Measurements from ENCODE around the gene RAB3GAP2.
"Not testable (repeated sequence)": the region's sequence is repeated elsewhere in the genome, so short reads cannot be mapped to it uniquely, and the experiment has no call there.

The RAB3GAP2 gene

GRCh38 chr1:220129479-220130210 lies 142.6 kb downstream of the RAB3GAP2 start:
- Histone ChIP-seq H3K4me1 (ENCODE audit: control insufficient read depth in 1 of 2, insufficient read depth in 2 of 2, low read length in 2 of 2) (peaks cover under 1% of the 10 kb centered on the region in 2 donors), H3K9me3 (ENCODE audit: control insufficient read depth in 1 of 2, low read length in 2 of 2) (peaks cover 0 to 2% of the 10 kb centered on the region in 2 donors), H3K36me3 (ENCODE audit: control insufficient read depth in 1 of 2, insufficient read depth in 2 of 2, low read length in 2 of 2) (peaks cover 17 to 51% of the 10 kb centered on the region in 2 donors), H3K27me3 (ENCODE audit: low read depth, low read length) (no peaks in the 10 kb centered on the region), H3K27ac (ENCODE audit: low read length) (no peak overlapping the region), H3K4me3 (ENCODE audit: low read depth in 1 of 2, low read length in 2 of 2) (no peak overlapping the region)

- Histone ChIP-seq H3K27ac (ENCODE audit: low read length) (no peak overlapping the region), H3K27me3 (ENCODE audit: low read depth, low read length) (no peaks in the 10 kb centered on the region), H3K4me1 (ENCODE audit: control insufficient read depth in 1 of 2, insufficient read depth in 2 of 2, low read length in 2 of 2) (peaks cover 4 to 7% of the 10 kb centered on the region in 2 donors), H3K9me3 (ENCODE audit: control insufficient read depth in 1 of 2, low read length in 2 of 2) (peaks cover 0 to 2% of the 10 kb centered on the region in 2 donors), H3K36me3 (ENCODE audit: control insufficient read depth in 1 of 2, insufficient read depth in 2 of 2, low read length in 2 of 2) (peaks cover 17 to 32% of the 10 kb centered on the region in 2 donors), H3K4me3 (ENCODE audit: low read depth in 1 of 2, low read length in 2 of 2) (no peak overlapping the region)
These were observed 145.2 kb downstream of the RAB3GAP2 start for GRCh38 chr1:220127076-220127475.

GRCh38 chr1:220124542-220124941 lies 147.7 kb downstream of the RAB3GAP2 start:
- Histone ChIP-seq H3K27ac (ENCODE audit: low read length) (no peak overlapping the region), H3K4me3 (ENCODE audit: low read depth in 1 of 2, low read length in 2 of 2) (no peak overlapping the region), H3K36me3 (ENCODE audit: control insufficient read depth in 1 of 2, insufficient read depth in 2 of 2, low read length in 2 of 2) (peaks cover 9 to 30% of the 10 kb centered on the region in 2 donors)

GRCh38 chr1:220123889-220124288 lies 148.4 kb downstream of the RAB3GAP2 start:
- Histone ChIP-seq H3K27ac (ENCODE audit: low read length) (no peak overlapping the region), H3K4me1 (ENCODE audit: control insufficient read depth in 1 of 2, insufficient read depth in 2 of 2, low read length in 2 of 2) (peaks cover 4 to 7% of the 10 kb centered on the region in 2 donors), H3K4me3 (ENCODE audit: low read depth in 1 of 2, low read length in 2 of 2) (no peak overlapping the region), H3K9me3 (ENCODE audit: control insufficient read depth in 1 of 2, low read length in 2 of 2) (no peaks in the 10 kb centered on the region), H3K36me3 (ENCODE audit: control insufficient read depth in 1 of 2, insufficient read depth in 2 of 2, low read length in 2 of 2) (peaks cover 6 to 26% of the 10 kb centered on the region in 2 donors), H3K27me3 (ENCODE audit: low read depth, low read length) (no peaks in the 10 kb centered on the region)

More at GRCh38 chr1:220124542-220124941, 147.7 kb downstream of the RAB3GAP2 start:
- Histone ChIP-seq H3K9me3 (ENCODE audit: control insufficient read depth in 1 of 2, low read length in 2 of 2) (peaks cover 0 to 2% of the 10 kb centered on the region in 2 donors), H3K4me1 (ENCODE audit: control insufficient read depth in 1 of 2, insufficient read depth in 2 of 2, low read length in 2 of 2) (peaks cover 4 to 7% of the 10 kb centered on the region in 2 donors), H3K27me3 (ENCODE audit: low read depth, low read length) (no peaks in the 10 kb centered on the region)

GRCh38 chr1:220123066-220123465 lies 149.2 kb downstream of the RAB3GAP2 start:
- no peaks in the 10 kb centered on the region for H3K27me3 ChIP-seq (ENCODE audit: low read depth, low read length)
- peaks cover 6 to 21% of the 10 kb centered on the region in 2 donors for H3K36me3 ChIP-seq (ENCODE audit: control insufficient read depth in 1 of 2, insufficient read depth in 2 of 2, low read length in 2 of 2)
- peaks cover 4 to 7% of the 10 kb centered on the region in 2 donors for H3K4me1 ChIP-seq (ENCODE audit: control insufficient read depth in 1 of 2, insufficient read depth in 2 of 2, low read length in 2 of 2)
- no peaks in the 10 kb centered on the region for H3K9me3 ChIP-seq (ENCODE audit: control insufficient read depth in 1 of 2, low read length in 2 of 2)
- peak overlapping the region; percentile 76 for H3K27ac ChIP-seq (ENCODE audit: low read length)
- no peak overlapping the region for H3K4me3 ChIP-seq (ENCODE audit: low read depth in 1 of 2, low read length in 2 of 2)

- H3K4me1 ChIP-seq (ENCODE audit: control insufficient read depth in 1 of 2, insufficient read depth in 2 of 2, low read length in 2 of 2) = peaks cover 4 to 7% of the 10 kb centered on the region in 2 donors
- H3K27ac ChIP-seq (ENCODE audit: low read length) = peak overlapping the region; percentile 76
- H3K36me3 ChIP-seq (ENCODE audit: control insufficient read depth in 1 of 2, insufficient read depth in 2 of 2, low read length in 2 of 2) = peaks cover 6 to 14% of the 10 kb centered on the region in 2 donors
- H3K4me3 ChIP-seq (ENCODE audit: low read depth in 1 of 2, low read length in 2 of 2) = no peak overlapping the region
- no peaks in the 10 kb centered on the region for H3K27me3 ChIP-seq (ENCODE audit: low read depth, low read length)
- no peaks in the 10 kb centered on the region for H3K9me3 ChIP-seq (ENCODE audit: control insufficient read depth in 1 of 2, low read length in 2 of 2)
These were observed 150.3 kb downstream of the RAB3GAP2 start for GRCh38 chr1:220121791-220122530.

- Histone ChIP-seq H3K36me3 (ENCODE audit: control insufficient read depth in 1 of 2, insufficient read depth in 2 of 2, low read length in 2 of 2) (peaks cover 19 to 20% of the 10 kb centered on the region in 2 donors), H3K9me3 (ENCODE audit: control insufficient read depth in 1 of 2, low read length in 2 of 2) (no peaks in the 10 kb centered on the region), H3K4me1 (ENCODE audit: control insufficient read depth in 1 of 2, insufficient read depth in 2 of 2, low read length in 2 of 2) (peaks cover 0 to 4% of the 10 kb centered on the region in 2 donors), H3K27me3 (ENCODE audit: low read depth, low read length) (no peaks in the 10 kb centered on the region), H3K4me3 (ENCODE audit: low read depth in 1 of 2, low read length in 2 of 2) (peak overlapping the region in 1 of 2 donors; percentile 49), H3K27ac (ENCODE audit: low read length) (peak overlapping the region; percentile 78)
These were observed 153.2 kb downstream of the RAB3GAP2 start for GRCh38 chr1:220119043-220119512.

GRCh38 chr1:220113136-220113695 lies 159.0 kb downstream of the RAB3GAP2 start:
- Histone ChIP-seq H3K4me3 (ENCODE audit: low read depth in 1 of 2, low read length in 2 of 2) (no peak overlapping the region), H3K27me3 (ENCODE audit: low read depth, low read length) (no peaks in the 10 kb centered on the region), H3K4me1 (ENCODE audit: control insufficient read depth in 1 of 2, insufficient read depth in 2 of 2, low read length in 2 of 2) (no peaks in the 10 kb centered on the region), H3K27ac (ENCODE audit: low read length) (no peak overlapping the region), H3K9me3 (ENCODE audit: control insufficient read depth in 1 of 2, low read length in 2 of 2) (no peaks in the 10 kb centered on the region), H3K36me3 (ENCODE audit: control insufficient read depth in 1 of 2, insufficient read depth in 2 of 2, low read length in 2 of 2) (peaks cover 33 to 43% of the 10 kb centered on the region in 2 donors)

GRCh38 chr1:220112600-220112999 lies 159.7 kb downstream of the RAB3GAP2 start:
- peaks cover 34 to 46% of the 10 kb centered on the region in 2 donors for H3K36me3 ChIP-seq (ENCODE audit: control insufficient read depth in 1 of 2, insufficient read depth in 2 of 2, low read length in 2 of 2)
- not testable (repeated sequence) for H3K27me3 ChIP-seq (ENCODE audit: low read depth, low read length); H3K9me3 ChIP-seq (ENCODE audit: control insufficient read depth in 1 of 2, low read length in 2 of 2)

GRCh38 chr1:220110473-220110872 lies 161.8 kb downstream of the RAB3GAP2 start:
- H3K9me3 ChIP-seq (ENCODE audit: control insufficient read depth in 1 of 2, low read length in 2 of 2); H3K4me3 ChIP-seq (ENCODE audit: low read depth in 1 of 2, low read length in 2 of 2); H3K4me1 ChIP-seq (ENCODE audit: control insufficient read depth in 1 of 2, insufficient read depth in 2 of 2, low read length in 2 of 2); H3K27ac ChIP-seq (ENCODE audit: low read length); H3K27me3 ChIP-seq (ENCODE audit: low read depth, low read length): not testable (repeated sequence)
- peaks cover 39 to 59% of the 10 kb centered on the region in 2 donors for H3K36me3 ChIP-seq (ENCODE audit: control insufficient read depth in 1 of 2, insufficient read depth in 2 of 2, low read length in 2 of 2)

More at GRCh38 chr1:220112600-220112999, 159.7 kb downstream of the RAB3GAP2 start:
- not testable (repeated sequence) for H3K4me3 ChIP-seq (ENCODE audit: low read depth in 1 of 2, low read length in 2 of 2); H3K4me1 ChIP-seq (ENCODE audit: control insufficient read depth in 1 of 2, insufficient read depth in 2 of 2, low read length in 2 of 2); H3K27ac ChIP-seq (ENCODE audit: low read length)

GRCh38 chr1:220099826-220100225 lies 172.4 kb downstream of the RAB3GAP2 start:
- H3K4me3 ChIP-seq (ENCODE audit: low read depth in 1 of 2, low read length in 2 of 2) = no peak overlapping the region
- peaks cover 0 to 10% of the 10 kb centered on the region in 2 donors for H3K4me1 ChIP-seq (ENCODE audit: control insufficient read depth in 1 of 2, insufficient read depth in 2 of 2, low read length in 2 of 2)
- H3K9me3 ChIP-seq (ENCODE audit: control insufficient read depth in 1 of 2, low read length in 2 of 2) = no peaks in the 10 kb centered on the region
- H3K36me3 ChIP-seq (ENCODE audit: control insufficient read depth in 1 of 2, insufficient read depth in 2 of 2, low read length in 2 of 2) = peaks cover 25 to 39% of the 10 kb centered on the region in 2 donors
- no peaks in the 10 kb centered on the region for H3K27me3 ChIP-seq (ENCODE audit: low read depth, low read length)
- no peak overlapping the region for H3K27ac ChIP-seq (ENCODE audit: low read length)

Measured in muscle layer of duodenum (tissue), 2 donors.